ENCODE results near the gene ZBED3.

DNA sequence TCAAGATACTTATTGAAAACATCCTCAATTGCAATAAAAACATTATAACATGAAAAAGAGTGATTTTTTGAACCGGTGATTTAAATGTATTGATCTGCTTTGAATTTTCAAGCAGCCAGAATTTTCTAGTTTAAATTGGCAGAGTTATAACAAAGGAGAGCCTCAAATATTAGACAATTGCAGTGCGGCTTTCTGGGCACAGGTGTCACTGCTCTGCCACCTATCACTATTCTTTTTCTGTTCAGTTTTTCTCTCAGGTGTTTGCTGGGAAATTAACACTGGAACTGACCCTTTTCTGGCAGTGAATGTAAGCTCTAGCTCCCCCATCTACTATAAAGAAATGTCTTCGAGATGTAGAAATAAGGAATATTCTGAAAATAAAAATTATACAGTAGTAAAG is 23.0 kb downstream of the ZBED3 start:
- no peak for TF ChIP-seq EZH2 (IDR thresholded peaks at IDR 0.05; ENCODE audit: borderline replicate concordance, low read length)
- TF ChIP-seq, protein P1, sequence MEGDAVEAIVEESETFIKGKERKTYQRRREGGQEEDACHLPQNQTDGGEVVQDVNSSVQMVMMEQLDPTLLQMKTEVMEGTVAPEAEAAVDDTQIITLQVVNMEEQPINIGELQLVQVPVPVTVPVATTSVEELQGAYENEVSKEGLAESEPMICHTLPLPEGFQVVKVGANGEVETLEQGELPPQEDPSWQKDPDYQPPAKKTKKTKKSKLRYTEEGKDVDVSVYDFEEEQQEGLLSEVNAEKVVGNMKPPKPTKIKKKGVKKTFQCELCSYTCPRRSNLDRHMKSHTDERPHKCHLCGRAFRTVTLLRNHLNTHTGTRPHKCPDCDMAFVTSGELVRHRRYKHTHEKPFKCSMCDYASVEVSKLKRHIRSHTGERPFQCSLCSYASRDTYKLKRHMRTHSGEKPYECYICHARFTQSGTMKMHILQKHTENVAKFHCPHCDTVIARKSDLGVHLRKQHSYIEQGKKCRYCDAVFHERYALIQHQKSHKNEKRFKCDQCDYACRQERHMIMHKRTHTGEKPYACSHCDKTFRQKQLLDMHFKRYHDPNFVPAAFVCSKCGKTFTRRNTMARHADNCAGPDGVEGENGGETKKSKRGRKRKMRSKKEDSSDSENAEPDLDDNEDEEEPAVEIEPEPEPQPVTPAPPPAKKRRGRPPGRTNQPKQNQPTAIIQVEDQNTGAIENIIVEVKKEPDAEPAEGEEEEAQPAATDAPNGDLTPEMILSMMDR (conservative IDR thresholded peaks at IDR 0.05 in 1 of 2, IDR thresholded peaks at IDR 0.05 in 1 of 2; ENCODE audit: extremely low read depth in 1 of 2, insufficient read depth in 1 of 2, low read depth in 1 of 2, low read length in 2 of 2): peak in 1 of 2 donors; percentile 29
